MM.1S (cell line): ENCODE data around the gene MATK.

ENCODE experiments used
- DNase-seq: peaks from one replicate; pipeline ENCODE4 v3.0.0-alpha.2; 2015
- H2AFZ ChIP-seq: fragments of 300-600 bp; sonication (generic); 2 replicates; pipeline ENCODE4 v1.6.0; 2016; ENCODE audit warnings: antibody characterized with exemption, low read length
- H3F3A ChIP-seq: fragments of 300-600 bp; sonication (generic); 2 replicates; pipeline ENCODE4 v1.6.1; 2016; ENCODE audit warnings: mild to moderate bottlenecking, antibody characterized with exemption, low read length, moderate library complexity, mixed read lengths; ENCODE audit not compliant: insufficient read depth
- H3K27ac ChIP-seq: fragments of 300-600 bp; sonication (generic); 2 replicates; pipeline ENCODE4 v1.5.1; 2016; ENCODE audit warnings: mild to moderate bottlenecking, low read length
- H3K27me3 ChIP-seq: fragments of 300-600 bp; sonication (generic); replicated peaks from 2 replicates; pipeline ENCODE4 v1.6.0; 2016; ENCODE audit warnings: low read length; ENCODE audit not compliant: insufficient read depth
- H3K36me3 ChIP-seq: fragments of 300-600 bp; sonication (generic); replicated peaks from 2 replicates; pipeline ENCODE4 v1.6.1; 2016; ENCODE audit warnings: mild to moderate bottlenecking, low read length, mixed read lengths; ENCODE audit not compliant: insufficient read depth
- H3K4me1 ChIP-seq: fragments of 300-600 bp; sonication (generic); 2 replicates; pipeline ENCODE4 v1.6.1; 2016; ENCODE audit warnings: low read length, mixed read lengths
- H3K4me2 ChIP-seq: fragments of 300-600 bp; sonication (generic); 2 replicates; pipeline ENCODE4 v1.6.0; 2016; ENCODE audit warnings: low read depth, low read length
- H3K4me3 ChIP-seq: fragments of 300-600 bp; sonication (generic); 2 replicates; pipeline ENCODE4 v1.5.1; 2016; ENCODE audit warnings: low read length, mixed read lengths
- H3K79me2 ChIP-seq: fragments of 300-600 bp; sonication (generic); 2 replicates; pipeline ENCODE4 v1.6.1; 2016; ENCODE audit warnings: mixed run types, low read length, mixed read lengths
- H3K9ac ChIP-seq: fragments of 300-600 bp; sonication (generic); 2 replicates; pipeline ENCODE4 v1.6.1; 2016; ENCODE audit warnings: low read length, mixed read lengths
- H3K9me2 ChIP-seq: fragments of 300-600 bp; sonication (generic); replicated peaks from 2 replicates; pipeline ENCODE4 v1.6.1; 2016; ENCODE audit warnings: mild to moderate bottlenecking, low read length, mixed read lengths; ENCODE audit not compliant: insufficient read depth
- H3K9me3 ChIP-seq: fragments of 300-600 bp; sonication (generic); replicated peaks from 2 replicates; pipeline ENCODE4 v1.6.1; 2016; ENCODE audit warnings: mild to moderate bottlenecking, low read length, mixed read lengths; ENCODE audit not compliant: insufficient read depth
- H4K20me1 ChIP-seq: fragments of 300-600 bp; sonication (generic); 2 replicates; pipeline ENCODE4 v1.6.1; 2016; ENCODE audit warnings: mild to moderate bottlenecking, low read length, moderate library complexity, mixed read lengths; ENCODE audit not compliant: insufficient read depth
- EZH2 ChIP-seq: fragments of 300-600 bp; sonication (generic); optimal IDR thresholded peaks from 2 replicates; pipeline ENCODE3; 2017; ENCODE audit warnings: low read depth, mild to moderate bottlenecking, antibody characterized with exemption, low read length, mixed read lengths
- EZH2phosphoT487 ChIP-seq: fragments of 300-600 bp; sonication (generic); IDR thresholded peaks from 2 replicates; pipeline ENCODE4 v1.6.1; 2018; ENCODE audit warnings: antibody characterized with exemption, low read length
- TF ChIP-seq, protein P1 (sequence below): fragments of 300-600 bp; sonication (generic); IDR thresholded peaks from 2 replicates; pipeline ENCODE4 v1.5.1; 2016; ENCODE audit warnings: antibody characterized with exemption, low read length, mixed read lengths

MATK gene

DNA sequence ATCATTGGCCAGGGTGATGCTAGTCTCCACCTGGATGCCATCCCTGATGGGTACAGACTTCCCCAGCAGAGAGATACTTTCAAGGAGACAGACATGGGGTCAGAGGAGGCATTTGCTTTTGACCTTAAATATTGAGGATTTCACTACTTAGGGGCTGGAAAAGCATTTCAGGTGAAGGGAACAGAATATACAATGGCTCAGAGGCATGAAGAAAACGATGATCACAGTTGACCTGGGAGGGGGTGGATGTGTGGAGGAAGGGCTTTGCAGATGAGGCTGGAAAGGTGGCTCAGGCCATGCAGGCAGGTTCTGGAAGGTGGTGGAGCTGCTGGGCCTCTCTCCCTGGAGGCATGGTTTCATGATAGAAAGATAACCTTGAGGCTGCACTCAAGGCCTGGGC, 3.9 kb downstream of the MATK start:
- Histone ChIP-seq H3K4me1 (no peaks in the 10 kb centered on the region), H3K9me3 (no peaks in the 10 kb centered on the region), H3F3A (no peaks in the 10 kb centered on the region), H3K36me3 (no peaks in the 10 kb centered on the region), H3K9me2 (no peaks in the 10 kb centered on the region), H4K20me1 (no peaks in the 10 kb centered on the region), H2AFZ (no peak overlapping the region), H3K9ac (no peak overlapping the region), H3K4me2 (no peak overlapping the region), H3K27me3 (peaks cover 67% of the 10 kb centered on the region), H3K4me3 (no peak overlapping the region), H3K27ac (no peak overlapping the region), H3K79me2 (no peaks in the 10 kb centered on the region)
- no peak for DNase-seq
- TF ChIP-seq, protein P1, sequence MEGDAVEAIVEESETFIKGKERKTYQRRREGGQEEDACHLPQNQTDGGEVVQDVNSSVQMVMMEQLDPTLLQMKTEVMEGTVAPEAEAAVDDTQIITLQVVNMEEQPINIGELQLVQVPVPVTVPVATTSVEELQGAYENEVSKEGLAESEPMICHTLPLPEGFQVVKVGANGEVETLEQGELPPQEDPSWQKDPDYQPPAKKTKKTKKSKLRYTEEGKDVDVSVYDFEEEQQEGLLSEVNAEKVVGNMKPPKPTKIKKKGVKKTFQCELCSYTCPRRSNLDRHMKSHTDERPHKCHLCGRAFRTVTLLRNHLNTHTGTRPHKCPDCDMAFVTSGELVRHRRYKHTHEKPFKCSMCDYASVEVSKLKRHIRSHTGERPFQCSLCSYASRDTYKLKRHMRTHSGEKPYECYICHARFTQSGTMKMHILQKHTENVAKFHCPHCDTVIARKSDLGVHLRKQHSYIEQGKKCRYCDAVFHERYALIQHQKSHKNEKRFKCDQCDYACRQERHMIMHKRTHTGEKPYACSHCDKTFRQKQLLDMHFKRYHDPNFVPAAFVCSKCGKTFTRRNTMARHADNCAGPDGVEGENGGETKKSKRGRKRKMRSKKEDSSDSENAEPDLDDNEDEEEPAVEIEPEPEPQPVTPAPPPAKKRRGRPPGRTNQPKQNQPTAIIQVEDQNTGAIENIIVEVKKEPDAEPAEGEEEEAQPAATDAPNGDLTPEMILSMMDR, result no peak
- TF ChIP-seq EZH2, result no peak
- TF ChIP-seq EZH2phosphoT487, result no peak

DNA sequence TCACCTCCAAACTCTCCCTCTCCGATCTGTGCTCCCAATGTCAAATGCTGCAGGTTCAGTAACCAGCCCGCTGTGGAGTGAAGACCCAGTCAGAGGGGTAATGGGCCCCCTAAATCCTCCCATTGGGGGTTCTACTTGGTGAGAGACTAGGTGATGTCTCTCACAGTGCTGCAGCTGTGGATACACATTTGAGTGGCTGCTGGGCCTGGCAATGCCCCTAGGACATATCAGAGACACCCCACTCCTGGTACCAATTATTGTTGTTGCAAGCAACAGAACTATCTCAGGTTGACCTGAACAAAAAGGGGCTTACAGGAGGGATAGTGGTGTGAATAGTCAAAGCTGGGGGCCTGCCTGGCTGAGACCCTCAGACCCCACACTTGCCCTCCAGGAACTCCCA, 4.6 kb downstream of the MATK start:
- Histone ChIP-seq H3K27me3 (peaks cover 63% of the 10 kb centered on the region), H3K9ac (no peak overlapping the region), H3K9me3 (no peaks in the 10 kb centered on the region), H3K4me2 (no peak overlapping the region), H3K4me3 (no peak overlapping the region), H2AFZ (no peak overlapping the region), H3K36me3 (no peaks in the 10 kb centered on the region), H3F3A (no peaks in the 10 kb centered on the region), H3K27ac (no peak overlapping the region), H3K9me2 (no peaks in the 10 kb centered on the region), H3K79me2 (no peaks in the 10 kb centered on the region), H3K4me1 (no peaks in the 10 kb centered on the region), H4K20me1 (no peaks in the 10 kb centered on the region)
- no peak for DNase-seq
- TF ChIP-seq EZH2phosphoT487 (no peak), EZH2 (no peak)
- TF ChIP-seq, protein P1, result no peak

DNA sequence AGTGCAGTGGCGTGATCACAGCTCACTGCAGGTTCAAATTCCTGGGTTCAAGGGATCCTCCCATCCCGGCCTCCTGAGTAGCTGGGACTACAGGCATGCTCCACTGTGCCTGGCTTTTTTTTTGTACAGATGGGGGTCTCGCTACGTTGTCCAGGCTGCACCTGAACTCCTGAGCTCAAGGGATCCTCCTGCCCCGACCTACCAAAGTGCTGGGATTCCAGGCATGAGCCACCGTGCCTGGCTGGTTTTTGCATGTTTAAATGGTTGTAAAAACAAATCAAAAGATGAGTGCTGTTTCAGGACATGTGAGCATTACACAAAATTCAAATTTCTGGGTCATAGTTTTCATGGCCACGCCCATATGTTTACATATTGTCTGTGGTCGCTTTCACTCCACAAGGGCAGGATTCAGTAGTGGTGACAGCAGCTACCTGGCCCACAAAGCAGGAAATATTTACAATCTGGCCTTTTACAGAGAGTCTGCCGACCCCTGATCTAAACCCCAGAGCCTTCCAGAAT, 5.3 kb downstream of the MATK start:
- no peak overlapping the region for H3K9ac ChIP-seq

More for the DNA sequence above, 5.3 kb downstream of the MATK start:
- Histone ChIP-seq H3K4me1 (no peaks in the 10 kb centered on the region), H3K79me2 (no peaks in the 10 kb centered on the region), H3K9me3 (no peaks in the 10 kb centered on the region), H4K20me1 (no peaks in the 10 kb centered on the region), H3F3A (no peaks in the 10 kb centered on the region), H3K27ac (no peak overlapping the region), H2AFZ (no peak overlapping the region), H3K4me3 (no peak overlapping the region), H3K27me3 (peaks cover 59% of the 10 kb centered on the region), H3K9me2 (no peaks in the 10 kb centered on the region), H3K36me3 (no peaks in the 10 kb centered on the region), H3K4me2 (no peak overlapping the region)
- TF ChIP-seq EZH2phosphoT487 (no peak), EZH2 (no peak)
- TF ChIP-seq, protein P1, result no peak
- no peak for DNase-seq
